Duodenal mucosa (tissue), 2 donors: ENCODE results near the gene CALN1.
"Not testable (repeated sequence)": the region's sequence is repeated elsewhere in the genome, so short reads cannot be mapped to it uniquely, and the experiment has no call there.

Experiments used
- H3K27ac ChIP-seq: one replicate; pipeline ENCODE4 v1.7.0; 2013; ENCODE audit warnings: low read depth, low read length
- H3K27me3 ChIP-seq, 2 donors: one replicate each; pipeline ENCODE4 v1.7.0; 2013; ENCODE audit warnings: low read length in 2 of 2, control low read depth in 1 of 2; ENCODE audit not compliant: insufficient read depth in 2 of 2, control insufficient read depth in 1 of 2
- H3K36me3 ChIP-seq, 2 donors: one replicate each; pipeline ENCODE4 v1.7.0; 2013; ENCODE audit warnings: low read length in 2 of 2, control low read depth in 1 of 2; ENCODE audit not compliant: insufficient read depth in 2 of 2, control insufficient read depth in 1 of 2
- H3K4me1 ChIP-seq, 2 donors: one replicate each; pipeline ENCODE4 v1.7.0; 2013; ENCODE audit warnings: low read length in 2 of 2, control low read depth in 1 of 2; ENCODE audit not compliant: insufficient read depth in 2 of 2, control insufficient read depth in 1 of 2
- H3K4me3 ChIP-seq, 2 donors: one replicate each; pipeline ENCODE4 v1.7.0; 2013; ENCODE audit warnings: low read length in 2 of 2, low read depth in 1 of 2
- H3K9ac ChIP-seq, 2 donors: one replicate each; pipeline ENCODE4 v1.7.0; 2013; ENCODE audit warnings: low read length in 2 of 2, low read depth in 1 of 2
- H3K9me3 ChIP-seq, 2 donors: one replicate each; pipeline ENCODE4 v1.7.0; 2013; ENCODE audit warnings: low read length in 2 of 2, control low read depth in 1 of 2; ENCODE audit not compliant: control insufficient read depth in 1 of 2

CALN1 gene

GRCh38 chr7:72213081-72213480 is 199.1 kb downstream of the CALN1 start:
- Histone ChIP-seq H3K27ac (no peak overlapping the region), H3K4me1 (no peaks in the 10 kb centered on the region)

GRCh38 chr7:72211175-72211574 is 201.0 kb downstream of the CALN1 start:
- Histone ChIP-seq H3K9ac (no peak overlapping the region), H3K4me3 (no peak overlapping the region), H3K9me3 (peaks cover 0 to 11% of the 10 kb centered on the region in 2 donors), H3K27ac (no peak overlapping the region), H3K36me3 (no peaks in the 10 kb centered on the region), H3K27me3 (no peaks in the 10 kb centered on the region), H3K4me1 (no peaks in the 10 kb centered on the region)

More at GRCh38 chr7:72213081-72213480, 199.1 kb downstream of the CALN1 start:
- H3K9me3 ChIP-seq, result peaks cover 0 to 13% of the 10 kb centered on the region in 2 donors
- H3K4me3 ChIP-seq, result no peak overlapping the region
- H3K36me3 ChIP-seq, result no peaks in the 10 kb centered on the region
- H3K27me3 ChIP-seq, result no peaks in the 10 kb centered on the region
- H3K9ac ChIP-seq, result no peak overlapping the region

- H3K36me3 ChIP-seq, H3K4me3 ChIP-seq, H3K4me1 ChIP-seq, H3K9ac ChIP-seq, H3K27me3 ChIP-seq, H3K27ac ChIP-seq: not testable (repeated sequence)
- peaks cover 0 to 11% of the 10 kb centered on the region in 2 donors for H3K9me3 ChIP-seq
Measured at GRCh38 chr7:72209006-72209405, 203.1 kb downstream of the CALN1 start.

- H3K27me3 ChIP-seq, result no peaks in the 10 kb centered on the region
- no peaks in the 10 kb centered on the region for H3K4me1 ChIP-seq
- H3K27ac ChIP-seq, result no peak overlapping the region
- H3K4me3 ChIP-seq, result no peak overlapping the region
- peaks cover 4 to 5% of the 10 kb centered on the region in 2 donors for H3K9me3 ChIP-seq
- no peak overlapping the region for H3K9ac ChIP-seq
- no peaks in the 10 kb centered on the region for H3K36me3 ChIP-seq
Measured at GRCh38 chr7:72196176-72196575, 216.0 kb downstream of the CALN1 start.

- Histone ChIP-seq H3K9ac (no peak overlapping the region), H3K4me1 (no peaks in the 10 kb centered on the region), H3K27me3 (no peaks in the 10 kb centered on the region), H3K36me3 (no peaks in the 10 kb centered on the region), H3K27ac (no peak overlapping the region), H3K4me3 (no peak overlapping the region), H3K9me3 (peaks cover 7% of the 10 kb centered on the region in 2 donors)
Measured at GRCh38 chr7:72190919-72191318, 221.2 kb downstream of the CALN1 start.

GRCh38 chr7:72190146-72190545 is 222.0 kb downstream of the CALN1 start:
- no peak overlapping the region for H3K9ac ChIP-seq
- H3K4me1 ChIP-seq, result no peaks in the 10 kb centered on the region
- H3K27me3 ChIP-seq, result no peaks in the 10 kb centered on the region
- no peak overlapping the region for H3K27ac ChIP-seq
- no peak overlapping the region for H3K4me3 ChIP-seq
- peaks cover 7% of the 10 kb centered on the region in 2 donors for H3K9me3 ChIP-seq
- no peaks in the 10 kb centered on the region for H3K36me3 ChIP-seq

- Histone ChIP-seq H3K4me3 (no peak overlapping the region), H3K9me3 (peaks cover 7% of the 10 kb centered on the region in 2 donors), H3K27ac (no peak overlapping the region), H3K9ac (no peak overlapping the region), H3K36me3 (no peaks in the 10 kb centered on the region), H3K27me3 (no peaks in the 10 kb centered on the region), H3K4me1 (no peaks in the 10 kb centered on the region)
Measured at GRCh38 chr7:72187179-72187578, 225.0 kb downstream of the CALN1 start.

- no peaks in the 10 kb centered on the region for H3K36me3 ChIP-seq
- H3K27ac ChIP-seq, result no peak overlapping the region
- peaks cover 9 to 18% of the 10 kb centered on the region in 2 donors for H3K9me3 ChIP-seq
- no peak overlapping the region for H3K9ac ChIP-seq
- H3K4me1 ChIP-seq, result no peaks in the 10 kb centered on the region
- H3K27me3 ChIP-seq, result no peaks in the 10 kb centered on the region
- no peak overlapping the region for H3K4me3 ChIP-seq
Measured at GRCh38 chr7:72183835-72184234, 228.3 kb downstream of the CALN1 start.

- Histone ChIP-seq H3K27me3 (no peaks in the 10 kb centered on the region), H3K36me3 (no peaks in the 10 kb centered on the region), H3K9me3 (peaks cover 7 to 11% of the 10 kb centered on the region in 2 donors), H3K4me3 (no peak overlapping the region), H3K4me1 (no peaks in the 10 kb centered on the region), H3K27ac (no peak overlapping the region), H3K9ac (no peak overlapping the region)
Measured at GRCh38 chr7:72182036-72182435, 230.1 kb downstream of the CALN1 start.

- no peak overlapping the region for H3K27ac ChIP-seq
- no peaks in the 10 kb centered on the region for H3K36me3 ChIP-seq
- H3K4me3 ChIP-seq, result no peak overlapping the region
- H3K9me3 ChIP-seq, result peaks cover 10 to 20% of the 10 kb centered on the region in 2 donors
- H3K27me3 ChIP-seq, result no peaks in the 10 kb centered on the region
- no peaks in the 10 kb centered on the region for H3K4me1 ChIP-seq
- H3K9ac ChIP-seq, result no peak overlapping the region
Measured at GRCh38 chr7:72176875-72177274, 235.3 kb downstream of the CALN1 start.

- H3K36me3 ChIP-seq, result no peaks in the 10 kb centered on the region
- H3K4me1 ChIP-seq, result no peaks in the 10 kb centered on the region
- no peak overlapping the region for H3K27ac ChIP-seq
- no peak overlapping the region for H3K4me3 ChIP-seq
- no peaks in the 10 kb centered on the region for H3K27me3 ChIP-seq
- H3K9ac ChIP-seq, result no peak overlapping the region
- peaks cover 12 to 14% of the 10 kb centered on the region in 2 donors for H3K9me3 ChIP-seq
Measured at GRCh38 chr7:72170475-72170874, 241.7 kb downstream of the CALN1 start.
